Neural progenitor cell (in vitro differentiated cells): Measurements from ENCODE around the gene MPO.

Source experiments
- CTCF ChIP-seq: fragments of 200-600 bp; sonication (generic); IDR thresholded peaks from 2 replicates; pipeline ENCODE4 v1.5.1; 2017; ENCODE audit warnings: antibody characterized with exemption, mild to moderate bottlenecking
- EZH2 ChIP-seq: fragments of 200-600 bp; sonication (generic); IDR thresholded peaks from 2 replicates; pipeline ENCODE4 v1.6.1; 2017; ENCODE audit warnings: antibody characterized with exemption, mild to moderate bottlenecking, moderate library complexity
- EZH2phosphoT487 ChIP-seq: fragments of 200-600 bp; sonication (generic); IDR thresholded peaks from 2 replicates; pipeline ENCODE4 v1.6.1; 2017; ENCODE audit warnings: antibody characterized with exemption

- TF ChIP-seq CTCF = no peak
- no peak for TF ChIP-seq EZH2phosphoT487
- no peak for TF ChIP-seq EZH2
Observed at GRCh38 chr17:58308985-58309917, 28.5 kb upstream of the MPO start.
